Stimulated activated CD8-positive, alpha-beta memory T cell treated with anti-CD3 and anti-CD28 coated beads, Interleukin-7, amount 100 ng/mL, for 48 hours (primary cell): Measurements from ENCODE around the gene TCEAL7.
"Not testable (repeated sequence)": the region's sequence is repeated elsewhere in the genome, so short reads cannot be mapped to it uniquely, and the experiment has no call there.

Experiments
- DNase-seq, 2 donors: peaks; one replicate each; pipeline ENCODE4 v3.0.0-alpha.2; 2020; ENCODE audit warnings: low read depth in 1 of 2; ENCODE audit errors: extremely low read depth in 1 of 2

The TCEAL7 gene

GRCh38 chrX:103329991-103330390 lies at the start of gene TCEAL7:
TSS of gene TCEAL7 (plus strand) at chrX:103330239. CDS start at chrX:103331404, 1,165 bp downstream.
- DNase-seq = no peak

- DNase-seq = no peak
Measured at GRCh38 chrX:103293118-103293517, 36.9 kb upstream of the TCEAL7 start.

GRCh38 chrX:103304705-103305104 lies 25.3 kb upstream of the TCEAL7 start:
- no peak for DNase-seq

- not testable (repeated sequence) for DNase-seq
Measured at GRCh38 chrX:103305666-103306065, 24.4 kb upstream of the TCEAL7 start.

- DNase-seq = no peak
Measured at GRCh38 chrX:103309860-103310554, 20.0 kb upstream of the TCEAL7 start.

GRCh38 chrX:103310555-103311398 lies 19.3 kb upstream of the TCEAL7 start, which contains the start of gene BEX2:
TSS of gene BEX2 (minus strand) at chrX:103310990. CDS start at chrX:103309976, 1,014 bp downstream.
- peak; percentile 59 to 71 for DNase-seq

- no peak for DNase-seq
Measured at GRCh38 chrX:103311399-103311780, 18.6 kb upstream of the TCEAL7 start.

- no peak for DNase-seq
Measured at GRCh38 chrX:103330681-103331288, 746 bp downstream of the TCEAL7 start.

GRCh38 chrX:103338663-103339062 lies 8.6 kb downstream of the TCEAL7 start:
- DNase-seq = no peak

- no peak for DNase-seq
Measured at GRCh38 chrX:103343105-103343504, 13.1 kb downstream of the TCEAL7 start.

- DNase-seq = no peak
Measured at GRCh38 chrX:103344606-103345005, 14.6 kb downstream of the TCEAL7 start.

GRCh38 chrX:103347682-103348397 lies 17.8 kb downstream of the TCEAL7 start:
- DNase-seq = no peak

- DNase-seq = no peak
Measured at GRCh38 chrX:103356130-103356798, 26.2 kb downstream of the TCEAL7 start, which contains the start of gene TCEAL9. TSS of gene TCEAL9 (plus strand) at chrX:103356506. CDS start at chrX:103357685, 1,179 bp downstream.

- no peak for DNase-seq
Measured at GRCh38 chrX:103356858-103357257, 26.8 kb downstream of the TCEAL7 start.

- no peak for DNase-seq
Measured at GRCh38 chrX:103357871-103358270, 27.8 kb downstream of the TCEAL7 start.

GRCh38 chrX:103359605-103360004 lies 29.6 kb downstream of the TCEAL7 start:
- not testable (repeated sequence) for DNase-seq

- DNase-seq = no peak
Measured at GRCh38 chrX:103360092-103360491, 30.1 kb downstream of the TCEAL7 start.

- DNase-seq = no peak
Measured at GRCh38 chrX:103360916-103361315, 30.9 kb downstream of the TCEAL7 start.

- DNase-seq = no peak
Measured at GRCh38 chrX:103361798-103362197, 31.8 kb downstream of the TCEAL7 start.

- DNase-seq = no peak
Measured at GRCh38 chrX:103362474-103362873, 32.4 kb downstream of the TCEAL7 start.
